ENCODE measurements around the gene FAM20B.
"Not testable (repeated sequence)": the region's sequence is repeated elsewhere in the genome, so short reads cannot be mapped to it uniquely, and the experiment has no call there.

The FAM20B gene

DNA sequence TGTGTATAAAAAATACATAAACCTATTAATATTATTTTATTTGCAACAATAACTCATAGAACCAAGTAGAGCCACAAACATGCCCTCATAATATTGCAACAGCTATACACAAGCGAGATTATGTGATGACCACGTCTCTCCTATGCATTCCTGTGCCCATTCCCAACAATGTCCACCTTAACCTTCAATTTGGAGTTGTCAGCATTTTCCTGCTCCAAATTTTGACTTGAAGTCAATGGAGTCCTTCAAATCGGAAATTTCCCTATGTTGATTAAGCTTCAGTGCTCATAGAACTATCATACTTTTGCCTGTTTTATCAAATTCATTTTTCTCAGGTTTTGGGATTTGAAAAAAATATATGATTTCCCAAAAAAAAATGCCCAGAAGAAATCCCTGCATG, 27.4 kb upstream of the FAM20B start:
- no peaks in the 10 kb centered on the region for H3K36me3 ChIP-seq
- TF ChIP-seq, protein P1, sequence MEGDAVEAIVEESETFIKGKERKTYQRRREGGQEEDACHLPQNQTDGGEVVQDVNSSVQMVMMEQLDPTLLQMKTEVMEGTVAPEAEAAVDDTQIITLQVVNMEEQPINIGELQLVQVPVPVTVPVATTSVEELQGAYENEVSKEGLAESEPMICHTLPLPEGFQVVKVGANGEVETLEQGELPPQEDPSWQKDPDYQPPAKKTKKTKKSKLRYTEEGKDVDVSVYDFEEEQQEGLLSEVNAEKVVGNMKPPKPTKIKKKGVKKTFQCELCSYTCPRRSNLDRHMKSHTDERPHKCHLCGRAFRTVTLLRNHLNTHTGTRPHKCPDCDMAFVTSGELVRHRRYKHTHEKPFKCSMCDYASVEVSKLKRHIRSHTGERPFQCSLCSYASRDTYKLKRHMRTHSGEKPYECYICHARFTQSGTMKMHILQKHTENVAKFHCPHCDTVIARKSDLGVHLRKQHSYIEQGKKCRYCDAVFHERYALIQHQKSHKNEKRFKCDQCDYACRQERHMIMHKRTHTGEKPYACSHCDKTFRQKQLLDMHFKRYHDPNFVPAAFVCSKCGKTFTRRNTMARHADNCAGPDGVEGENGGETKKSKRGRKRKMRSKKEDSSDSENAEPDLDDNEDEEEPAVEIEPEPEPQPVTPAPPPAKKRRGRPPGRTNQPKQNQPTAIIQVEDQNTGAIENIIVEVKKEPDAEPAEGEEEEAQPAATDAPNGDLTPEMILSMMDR (IDR thresholded peaks at IDR 0.05; ENCODE audit: low read depth, low read length) = no peak
- H3K4me3 ChIP-seq (ENCODE audit: low read depth, low read length) = no peak overlapping the region

DNA sequence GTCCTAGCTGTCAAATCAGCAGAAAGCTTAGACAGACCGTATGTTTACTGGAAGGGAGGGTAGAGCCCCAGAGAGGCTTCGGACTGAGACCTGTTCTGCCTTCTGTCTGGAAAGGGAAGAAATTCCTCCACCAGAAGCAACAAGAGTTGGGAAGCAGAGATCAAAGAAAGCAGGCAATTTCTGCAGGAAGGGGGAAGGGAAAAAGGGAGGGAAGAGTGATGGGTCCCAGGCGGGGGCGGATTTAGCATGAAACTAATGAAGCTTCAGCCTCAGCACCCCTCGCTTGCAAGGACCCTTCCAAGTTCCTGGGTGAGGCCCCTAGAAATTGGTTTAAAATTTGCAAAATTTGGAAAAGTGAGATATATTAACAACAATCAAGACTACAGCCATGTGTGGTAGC, 26.6 kb upstream of the FAM20B start:
- DNase-seq = no peak
- H3K4me1 ChIP-seq = no peaks in the 10 kb centered on the region; the same call in 1 of the 2 replicates
- TF ChIP-seq, protein P1 (IDR thresholded peaks at IDR 0.05; ENCODE audit: low read depth, low read length) = no peak
- no peak overlapping the region for H3K4me3 ChIP-seq (ENCODE audit: low read depth, low read length)
- H3K27me3 ChIP-seq = no peaks in the 10 kb centered on the region
- H3K36me3 ChIP-seq = no peaks in the 10 kb centered on the region
- H3K9me3 ChIP-seq = no peaks in the 10 kb centered on the region

More for the DNA sequence above, 27.4 kb upstream of the FAM20B start:
- no peaks in the 10 kb centered on the region for H3K27me3 ChIP-seq
- no peaks in the 10 kb centered on the region for H3K9me3 ChIP-seq
- DNase-seq = no peak
- no peaks in the 10 kb centered on the region; the same call in 1 of the 2 replicates for H3K4me1 ChIP-seq

DNA sequence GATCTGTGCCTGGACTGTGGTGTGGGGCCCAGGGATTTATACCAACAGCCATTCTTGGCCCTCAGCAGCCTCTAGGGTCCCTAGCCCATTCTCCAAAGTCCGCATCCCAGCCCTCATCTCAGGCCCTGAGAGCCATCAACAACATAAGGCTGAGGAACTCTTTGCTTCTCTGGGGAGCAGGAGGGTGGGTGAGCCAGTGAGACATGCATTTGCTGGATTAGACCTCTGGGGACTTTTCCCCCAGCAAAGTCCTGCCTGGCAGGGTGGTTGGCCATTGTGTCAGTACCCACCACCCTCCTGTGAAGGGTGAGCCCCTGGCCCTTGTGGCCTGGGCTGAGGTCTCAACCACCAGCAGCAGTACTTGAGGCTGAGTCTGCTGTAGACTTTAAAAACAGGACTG, 24.2 kb upstream of the FAM20B start:
- Histone ChIP-seq H3K4me1 (no peaks in the 10 kb centered on the region; the same call in 1 of the 2 replicates), H3K27me3 (no peaks in the 10 kb centered on the region), H3K36me3 (no peaks in the 10 kb centered on the region), H3K4me3 (ENCODE audit: low read depth, low read length) (no peak overlapping the region), H3K9me3 (no peaks in the 10 kb centered on the region)
- TF ChIP-seq, protein P1 (IDR thresholded peaks at IDR 0.05; ENCODE audit: low read depth, low read length) = no peak
- DNase-seq = no peak

DNA sequence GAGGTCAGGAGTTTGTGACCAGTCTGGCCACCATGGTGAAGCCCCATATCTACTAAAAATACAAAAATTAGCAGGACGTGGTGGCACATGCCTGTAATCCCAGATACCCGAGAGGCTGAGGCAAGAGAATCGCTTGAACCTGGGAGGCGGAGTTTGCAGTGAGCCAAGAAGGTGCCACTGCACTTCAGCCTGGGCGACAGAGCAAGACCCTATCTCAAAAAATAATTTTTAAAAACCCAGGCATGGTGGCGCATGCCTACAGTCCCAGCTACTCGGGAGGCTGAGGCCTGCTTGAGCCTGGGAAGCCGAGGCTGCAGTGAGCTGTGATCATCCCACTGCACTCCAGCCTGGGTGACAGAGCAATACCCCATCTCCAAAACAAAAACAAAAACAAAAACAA, 23.6 kb upstream of the FAM20B start:
- H3K4me1 ChIP-seq, H3K27me3 ChIP-seq, DNase-seq: not testable (repeated sequence)

DNA sequence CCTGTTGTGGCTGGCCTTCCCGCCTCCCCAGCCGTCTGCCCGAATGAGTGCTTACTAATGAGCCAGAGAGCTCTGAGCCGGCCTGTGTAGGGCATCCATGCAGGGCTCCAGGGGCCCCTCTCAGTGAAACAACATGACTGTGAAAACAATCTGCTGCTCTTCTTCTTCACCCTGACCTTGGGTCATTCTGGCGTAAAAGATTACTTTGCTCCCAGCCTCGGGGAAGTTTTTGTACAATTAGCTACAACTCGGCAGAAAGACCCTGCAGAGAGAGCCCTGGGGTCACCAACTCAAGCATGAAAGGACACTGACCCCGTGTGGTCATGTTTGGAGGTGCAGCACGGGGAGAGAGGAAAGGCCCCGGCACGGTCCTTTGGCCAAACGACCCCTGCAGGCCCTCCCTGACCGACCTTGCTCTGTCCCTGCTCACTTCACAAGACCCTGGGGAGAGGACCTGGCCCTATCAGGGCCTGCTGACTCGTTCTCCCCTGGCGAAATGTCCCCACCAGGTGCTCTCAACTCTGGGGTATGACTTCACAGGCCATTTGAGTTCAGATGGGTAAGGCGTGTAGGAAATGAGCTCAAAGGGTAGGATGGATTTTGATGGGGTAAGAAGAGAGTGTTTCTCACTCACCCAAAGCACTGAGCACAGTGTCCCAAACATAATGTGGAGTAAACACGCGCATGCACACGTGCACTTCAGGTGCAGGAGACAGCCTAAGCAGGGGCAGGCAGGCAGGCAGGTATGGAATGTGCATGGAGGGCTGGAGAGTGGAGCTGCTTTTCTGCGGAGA, 22.9 kb upstream of the FAM20B start:
- no peaks in the 10 kb centered on the region for H3K27me3 ChIP-seq
- peak; percentile 84 for DNase-seq
- peak overlapping the region; percentile 35 for H3K4me3 ChIP-seq (ENCODE audit: low read depth, low read length)
- no peaks in the 10 kb centered on the region for H3K36me3 ChIP-seq
- no peaks in the 10 kb centered on the region; the same call in 1 of the 2 replicates for H3K4me1 ChIP-seq
- TF ChIP-seq, protein P1 (IDR thresholded peaks at IDR 0.05; ENCODE audit: low read depth, low read length) = peak; percentile 97
- no peaks in the 10 kb centered on the region for H3K9me3 ChIP-seq

More for the DNA sequence above, 23.6 kb upstream of the FAM20B start:
- H3K36me3 ChIP-seq, H3K9me3 ChIP-seq: not testable (repeated sequence)
- H3K4me3 ChIP-seq (ENCODE audit: low read depth, low read length) = peak overlapping the region; percentile 35; the same call in 1 of the 2 replicates

DNA sequence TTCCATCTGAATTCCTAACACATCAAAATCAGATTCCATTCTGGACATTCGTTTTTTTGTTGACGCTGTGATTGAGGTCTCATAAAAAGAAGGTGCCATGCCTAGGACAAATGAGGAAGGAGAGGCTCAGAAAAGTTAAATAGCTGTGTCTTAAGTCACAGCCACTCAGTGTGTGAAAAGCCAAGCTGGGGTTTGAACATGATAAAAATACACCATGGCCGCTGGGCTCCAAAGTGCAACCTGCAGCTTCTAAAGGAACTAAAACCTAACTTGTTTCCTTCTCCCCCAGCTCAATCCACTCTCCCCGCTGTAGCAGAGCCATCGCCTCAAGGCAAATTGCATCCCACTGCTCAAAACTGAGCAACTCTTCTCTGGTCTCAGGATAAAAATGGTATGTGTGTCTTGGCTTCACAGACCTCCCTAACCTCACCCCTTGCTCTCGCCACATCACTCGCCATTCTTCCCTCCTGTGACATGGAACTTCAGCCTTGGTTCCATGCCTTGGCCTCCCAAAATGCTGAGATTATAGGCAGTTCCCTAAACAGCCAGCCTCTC, 22.1 kb upstream of the FAM20B start:
- Histone ChIP-seq H3K4me1 (no peaks in the 10 kb centered on the region; the same call in 1 of the 2 replicates), H3K27me3 (no peaks in the 10 kb centered on the region), H3K36me3 (no peaks in the 10 kb centered on the region), H3K4me3 (ENCODE audit: low read depth, low read length) (no peak overlapping the region), H3K9me3 (no peaks in the 10 kb centered on the region)
- no peak for DNase-seq
- TF ChIP-seq, protein P1 (IDR thresholded peaks at IDR 0.05; ENCODE audit: low read depth, low read length) = no peak

All from BE2C (cell line).